ENCODE measurements around the gene BRD3. TPM values are rescaled to one million over a fixed set of nuclear protein-coding genes. Genes with fewer than 3 reads are reported as not detected.

Gene BRD3
- total RNA-seq, 1 donor from 2014 or later, result 32.0 TPM

GRCh38 chr9:133981958-133982681, 85.7 kb downstream of the BRD3 start:
- no peak for DNase-seq (ENCODE audit: low spot score in 2 of 2)
- Histone ChIP-seq H3K9me3 (no peaks in the 10 kb centered on the region), H3K27me3 (no peaks in the 10 kb centered on the region), H3K27ac (no peak overlapping the region), H3K36me3 (no peaks in the 10 kb centered on the region), H3K4me1 (peaks cover 0 to 12% of the 10 kb centered on the region in 2 donors), H3K4me3 (no peak overlapping the region)
- intact Hi-C loops (cut with DNase I), result no loop called here
- no peak for TF ChIP-seq CTCF (IDR thresholded peaks at IDR 0.05)

GRCh38 chr9:133981589-133981957, 86.3 kb downstream of the BRD3 start:
- Histone ChIP-seq H3K4me3 (no peak overlapping the region), H3K27me3 (no peaks in the 10 kb centered on the region), H3K27ac (no peak overlapping the region), H3K4me1 (peaks cover 0 to 12% of the 10 kb centered on the region in 2 donors), H3K9me3 (no peaks in the 10 kb centered on the region), H3K36me3 (no peaks in the 10 kb centered on the region)
- intact Hi-C loops (cut with DNase I), result no loop called here
- no peak for TF ChIP-seq CTCF (IDR thresholded peaks at IDR 0.05)
- DNase-seq (ENCODE audit: low spot score in 2 of 2), result no peak

- no peaks in the 10 kb centered on the region for H3K36me3 ChIP-seq
- no peaks in the 10 kb centered on the region for H3K27me3 ChIP-seq
- H3K9me3 ChIP-seq, result no peaks in the 10 kb centered on the region
- no peak overlapping the region for H3K27ac ChIP-seq
- no peak for DNase-seq (ENCODE audit: low spot score in 2 of 2)
- H3K4me1 ChIP-seq, result peaks cover 0 to 12% of the 10 kb centered on the region in 2 donors
- no peak for TF ChIP-seq CTCF (IDR thresholded peaks at IDR 0.05)
- intact Hi-C loops (cut with DNase I), result no loop called here
- H3K4me3 ChIP-seq, result no peak overlapping the region
These were observed 86.8 kb downstream of the BRD3 start for GRCh38 chr9:133980864-133981588.

Other genes starting within 250 kb of the BRD3 start
- 12.7 TPM for gene VAV2, start 75.7 kb downstream of the BRD3 start, total RNA-seq
- 15.9 TPM for gene BRD3OS, start 42.5 kb downstream of the BRD3 start, total RNA-seq
- gene WDR5, start 68.1 kb upstream of the BRD3 start, total RNA-seq, result 13.9 TPM
- not detected for gene RNU6ATAC, start 96.5 kb upstream of the BRD3 start, total RNA-seq